RWPE1 (cell line): ENCODE results near the gene ARFGEF2.
"Not testable (repeated sequence)": the region's sequence is repeated elsewhere in the genome, so short reads cannot be mapped to it uniquely, and the experiment has no call there.

Source experiments
- CTCF ChIA-PET: fragments of 350-600 bp; sonication (Branson Sonifier 250); formaldehyde crosslinking; extraction: SDS; loops from one replicate; lab custom pipeline; 2021; lab: Yijun Ruan, JAX
- POLR2A ChIA-PET: fragments of 400-600 bp; formaldehyde crosslinking; extraction: SDS; loops from one replicate; lab custom pipeline; 2020; ENCODE audit warnings: antibody characterized with exemption; ENCODE audit not compliant: low non-redundant PET; lab: Yijun Ruan, JAX
- DNase-seq: peaks from one replicate; pipeline ENCODE4 v3.0.0; 2012; ENCODE audit warnings: low spot score
- H3K27ac ChIP-seq: fragments of 450-650 bp; 2 replicates; pipeline ENCODE4 v1.5.1; 2017
- CTCF ChIP-seq: fragments of 450-650 bp; conservative IDR thresholded peaks from 2 replicates; pipeline ENCODE4 v1.5.1; 2017; ENCODE audit warnings: low read depth, mild to moderate bottlenecking

ARFGEF2 gene

GRCh38 chr20:48879612-48880245 is 41.8 kb upstream of the ARFGEF2 start:
- no peak for TF ChIP-seq CTCF
- ChIA-PET CTCF (interaction anchor here (1.5 kb wide), 1 partner anchor 222 kb away, joined by 10 read pairs; no protein-coding TSS in a partner anchor), POLR2A (no interaction called here)
- no peak overlapping the region for H3K27ac ChIP-seq
- DNase-seq, result no peak

DNA sequence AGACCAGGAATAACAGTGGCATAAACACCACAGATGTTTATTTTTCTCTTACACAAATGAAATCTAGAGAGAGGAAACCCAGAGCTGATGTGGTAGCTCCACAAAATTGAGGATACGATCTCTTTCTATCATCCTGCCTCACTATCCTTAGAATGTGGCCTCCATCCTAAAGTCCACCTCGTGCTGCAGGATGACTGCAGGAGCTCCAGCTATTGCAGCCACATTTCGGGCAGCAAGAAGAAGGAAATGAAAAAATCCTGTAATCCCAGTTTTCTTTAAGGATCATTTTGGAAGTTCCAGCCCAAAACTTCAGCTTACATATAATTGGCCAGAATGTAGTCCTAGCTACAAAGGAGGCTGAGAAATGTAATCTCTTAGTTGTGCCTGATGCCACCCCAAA is 41.2 kb upstream of the ARFGEF2 start:
- TF ChIP-seq CTCF, result no peak
- no peak overlapping the region for H3K27ac ChIP-seq
- ChIA-PET CTCF (interaction anchor here (0.6 to 1.5 kb wide), 3 partner anchors 11 to 251 kb away, joined by 3 to 10 read pairs (median 3); no protein-coding TSS in a partner anchor), POLR2A (interaction anchor here (0.6 kb wide), 1 partner anchor 196 kb away, joined by 7 read pairs; no protein-coding TSS in a partner anchor)
- no peak for DNase-seq

DNA sequence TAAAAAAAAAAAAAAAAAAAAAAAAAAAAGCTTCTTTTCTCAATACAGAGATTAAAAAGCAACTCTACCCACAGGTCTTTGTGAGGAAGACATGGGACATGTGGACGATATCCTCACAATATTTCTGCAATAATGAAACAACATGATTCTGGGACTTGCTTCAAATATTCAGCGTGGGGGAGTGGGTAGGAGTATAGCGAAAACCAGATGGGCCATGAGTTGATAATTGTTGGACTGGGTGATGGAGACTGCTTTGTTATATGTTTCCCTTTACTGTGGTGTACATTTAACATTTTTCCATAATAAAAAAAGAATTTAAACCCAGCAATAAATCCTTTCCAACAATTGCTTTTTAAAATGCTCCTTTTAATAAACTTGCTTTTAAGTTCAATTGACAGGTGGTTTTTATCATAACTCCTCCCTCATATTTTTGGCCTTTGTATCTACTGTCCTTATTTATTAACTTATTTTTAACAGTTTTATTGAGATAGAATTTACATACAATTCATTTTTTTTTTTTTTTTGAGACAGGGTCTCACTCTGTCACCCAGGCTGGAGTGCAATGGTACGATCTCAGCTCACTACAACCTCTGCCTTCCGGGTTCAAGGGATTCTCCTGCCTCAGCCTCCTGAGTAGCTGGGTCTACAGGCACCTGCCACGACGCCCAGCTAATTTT is 40.4 kb upstream of the ARFGEF2 start:
- no peak overlapping the region for H3K27ac ChIP-seq
- CTCF ChIA-PET, result interaction anchor here (0.6 to 1.5 kb wide), 3 partner anchors 10 to 223 kb away, joined by 3 to 10 read pairs (median 3); no protein-coding TSS in a partner anchor
- DNase-seq, result no peak
- POLR2A ChIA-PET, result interaction anchor here (0.6 kb wide), 1 partner anchor 197 kb away, joined by 7 read pairs; no protein-coding TSS in a partner anchor
- TF ChIP-seq CTCF, result no peak

- DNase-seq, result no peak
- no peak overlapping the region for H3K27ac ChIP-seq
- ChIA-PET POLR2A (no interaction called here), CTCF (no interaction called here)
- TF ChIP-seq CTCF, result no peak
Measured at GRCh38 chr20:48885237-48885636, 36.3 kb upstream of the ARFGEF2 start.

GRCh38 chr20:48886194-48886593 is 35.3 kb upstream of the ARFGEF2 start:
- POLR2A ChIA-PET, result interaction anchor here (0.6 kb wide), 1 partner anchor 252 kb away, joined by 3 read pairs; no protein-coding TSS in a partner anchor
- no peak overlapping the region for H3K27ac ChIP-seq
- CTCF ChIA-PET, result no interaction called here
- TF ChIP-seq CTCF, result no peak
- DNase-seq, result no peak

DNA sequence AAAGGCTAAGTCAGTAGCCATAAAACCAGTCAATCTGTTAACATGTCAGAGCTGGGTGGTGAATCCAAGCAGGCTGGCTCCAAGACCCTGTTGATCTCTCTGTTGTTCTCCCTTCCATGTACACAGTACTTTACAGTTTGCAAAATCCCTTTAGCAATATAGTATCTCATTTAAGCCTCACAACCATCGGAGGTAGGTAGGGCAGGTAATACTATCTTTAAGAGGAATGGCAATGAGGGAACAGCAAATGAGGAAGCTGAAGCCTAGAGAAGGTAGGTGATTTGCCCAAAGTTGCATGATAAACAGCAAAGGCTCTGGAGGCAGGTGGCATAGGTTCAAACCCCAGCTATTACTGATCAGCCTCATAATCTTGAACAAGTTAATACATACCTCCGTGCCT is 34.7 kb upstream of the ARFGEF2 start:
- ChIA-PET POLR2A (interaction anchor here (0.6 kb wide), 1 partner anchor 252 kb away, joined by 3 read pairs; no protein-coding TSS in a partner anchor), CTCF (interaction anchor here (1.3 kb wide), 1 partner anchor 229 kb away, joined by 5 read pairs; no protein-coding TSS in a partner anchor)
- H3K27ac ChIP-seq, result no peak overlapping the region
- no peak for DNase-seq
- TF ChIP-seq CTCF, result no peak

- CTCF ChIA-PET, DNase-seq, H3K27ac ChIP-seq, POLR2A ChIA-PET: not testable (repeated sequence)
Measured at GRCh38 chr20:48888517-48888916, 33.0 kb upstream of the ARFGEF2 start.
